Measurements from ENCODE around the gene TELO2. TPM values are rescaled to one million over a fixed set of nuclear protein-coding genes. Genes with fewer than 3 reads are reported as not detected.

TELO2 gene
- total RNA-seq, 4 donors from 2014 or later: 37.1 to 84.6 (median 45.3) TPM

DNA sequence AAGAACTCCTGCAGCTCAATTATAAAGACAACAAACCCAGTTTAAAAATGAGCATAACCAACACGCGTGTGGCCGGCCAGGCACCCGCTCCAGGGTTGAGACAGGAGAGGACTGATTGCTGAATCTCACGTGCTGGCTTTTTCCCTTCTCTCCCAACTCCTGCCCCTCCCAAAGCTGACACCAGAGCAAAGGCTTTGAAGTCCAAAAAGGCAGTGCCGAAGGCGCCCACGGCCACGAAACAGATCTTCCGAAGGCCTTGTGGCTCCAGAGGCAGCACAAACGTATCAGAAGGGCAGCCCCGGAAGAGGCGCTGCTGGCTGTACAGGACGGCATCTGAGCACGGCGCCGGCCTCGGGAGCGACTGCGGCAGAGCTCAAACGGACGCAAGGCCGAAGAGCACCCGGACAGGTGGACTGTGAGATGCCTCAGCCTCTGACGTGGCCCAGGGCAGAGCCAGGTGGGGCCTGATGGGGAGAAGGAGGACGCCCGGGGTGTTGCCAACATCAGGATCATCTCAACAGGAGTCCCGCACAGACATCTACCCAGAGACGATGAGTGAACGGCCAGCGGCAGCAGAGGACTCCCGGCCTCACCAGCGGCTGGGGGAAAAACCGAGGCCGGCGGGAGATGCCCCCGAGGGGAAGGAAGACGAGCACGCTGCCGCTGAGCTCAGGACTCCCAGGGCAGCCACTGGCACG lies 28.8 kb upstream of the TELO2 start:
- Histone ChIP-seq H3K27ac (no peak overlapping the region), H3K4me1 (peaks cover 0 to 6% (median 0%) of the 10 kb centered on the region in 4 donors), H3K9me3 (no peaks in the 10 kb centered on the region), H3K4me3 (no peak overlapping the region), H3K36me3 (peaks cover 0 to 60% (median 0%) of the 10 kb centered on the region in 3 donors), H3K27me3 (no peaks in the 10 kb centered on the region)
- no peak for DNase-seq (ENCODE audit: low spot score in 2 of 2)
- no peak for TF ChIP-seq EP300 (IDR thresholded peaks at IDR 0.05)
- no peak for TF ChIP-seq POLR2A (IDR thresholded peaks at IDR 0.05)
- TF ChIP-seq, protein P1, sequence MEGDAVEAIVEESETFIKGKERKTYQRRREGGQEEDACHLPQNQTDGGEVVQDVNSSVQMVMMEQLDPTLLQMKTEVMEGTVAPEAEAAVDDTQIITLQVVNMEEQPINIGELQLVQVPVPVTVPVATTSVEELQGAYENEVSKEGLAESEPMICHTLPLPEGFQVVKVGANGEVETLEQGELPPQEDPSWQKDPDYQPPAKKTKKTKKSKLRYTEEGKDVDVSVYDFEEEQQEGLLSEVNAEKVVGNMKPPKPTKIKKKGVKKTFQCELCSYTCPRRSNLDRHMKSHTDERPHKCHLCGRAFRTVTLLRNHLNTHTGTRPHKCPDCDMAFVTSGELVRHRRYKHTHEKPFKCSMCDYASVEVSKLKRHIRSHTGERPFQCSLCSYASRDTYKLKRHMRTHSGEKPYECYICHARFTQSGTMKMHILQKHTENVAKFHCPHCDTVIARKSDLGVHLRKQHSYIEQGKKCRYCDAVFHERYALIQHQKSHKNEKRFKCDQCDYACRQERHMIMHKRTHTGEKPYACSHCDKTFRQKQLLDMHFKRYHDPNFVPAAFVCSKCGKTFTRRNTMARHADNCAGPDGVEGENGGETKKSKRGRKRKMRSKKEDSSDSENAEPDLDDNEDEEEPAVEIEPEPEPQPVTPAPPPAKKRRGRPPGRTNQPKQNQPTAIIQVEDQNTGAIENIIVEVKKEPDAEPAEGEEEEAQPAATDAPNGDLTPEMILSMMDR (IDR thresholded peaks at IDR 0.05): no peak
- 88 to 90% methylated on average over 39 to 41 of the region's 41 CpGs for WGBS, 2 donors

DNA sequence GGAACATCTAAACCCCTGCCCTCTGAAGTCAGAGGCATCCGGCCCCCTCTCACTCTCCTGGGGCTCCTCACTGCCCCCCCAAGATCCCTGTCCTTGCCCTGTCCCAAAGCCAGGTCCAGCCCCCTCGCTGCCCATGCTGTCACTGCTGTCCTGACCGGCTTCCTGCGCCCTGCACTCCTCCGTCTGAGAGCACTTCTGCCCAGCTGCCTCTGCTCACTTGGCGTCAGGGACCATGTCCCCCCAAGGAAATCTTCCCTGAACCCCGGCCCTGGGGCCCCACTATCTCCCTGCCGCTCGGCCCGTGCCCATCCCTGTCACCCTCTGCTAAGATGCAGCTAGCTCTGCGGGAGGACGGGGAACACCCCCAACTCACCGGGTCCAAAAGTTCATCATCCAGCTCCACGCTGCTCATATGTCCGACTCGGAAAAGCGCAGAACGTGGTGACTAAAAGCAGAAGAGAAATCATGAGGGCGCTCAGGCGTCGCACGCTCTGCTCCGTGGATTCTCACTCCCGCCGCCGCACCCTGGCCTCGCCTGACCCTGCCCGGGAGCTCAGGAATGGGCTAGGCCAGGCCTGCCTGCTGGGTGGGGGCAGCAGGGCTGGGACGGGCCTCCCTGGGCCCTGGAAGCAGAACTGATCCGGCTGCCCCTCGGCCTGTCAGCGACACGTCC lies 28.1 kb upstream of the TELO2 start:
- H3K4me3 ChIP-seq: no peak overlapping the region
- peaks cover 0 to 6% (median 0%) of the 10 kb centered on the region in 4 donors for H3K4me1 ChIP-seq
- DNase-seq (ENCODE audit: low spot score in 2 of 2): no peak
- peaks cover 0 to 56% (median 0%) of the 10 kb centered on the region in 3 donors for H3K36me3 ChIP-seq
- H3K9me3 ChIP-seq: no peaks in the 10 kb centered on the region
- WGBS, 2 donors: 87 to 90% methylated on average over 33 of the region's 33 CpGs
- no peak overlapping the region for H3K27ac ChIP-seq
- no peaks in the 10 kb centered on the region for H3K27me3 ChIP-seq
- TF ChIP-seq EP300 (IDR thresholded peaks at IDR 0.05) (no peak), POLR2A (IDR thresholded peaks at IDR 0.05) (no peak)
- TF ChIP-seq, protein P1 (IDR thresholded peaks at IDR 0.05): no peak

DNA sequence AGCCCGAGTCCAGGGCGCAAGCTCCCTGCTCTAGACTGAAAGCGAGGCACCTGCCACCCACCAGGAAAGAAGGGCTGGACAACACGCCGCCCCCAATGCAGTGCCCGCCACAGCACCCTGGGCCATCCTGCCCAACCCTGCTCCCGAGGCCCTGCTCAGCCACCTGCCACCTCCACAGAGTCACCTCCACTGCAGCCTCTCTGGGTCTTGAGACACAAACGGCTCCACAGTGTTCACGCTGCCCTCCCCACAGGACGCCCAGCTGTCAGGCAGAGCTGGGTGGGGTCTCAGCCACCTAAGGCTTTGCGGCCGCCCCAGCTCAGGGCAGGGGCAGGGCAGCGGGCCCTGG lies 27.6 kb upstream of the TELO2 start:
- peaks cover 0 to 9% (median 0%) of the 10 kb centered on the region in 4 donors for H3K4me1 ChIP-seq
- H3K9me3 ChIP-seq: no peaks in the 10 kb centered on the region
- TF ChIP-seq, protein P1 (IDR thresholded peaks at IDR 0.05): no peak
- TF ChIP-seq POLR2A (IDR thresholded peaks at IDR 0.05) (no peak), EP300 (IDR thresholded peaks at IDR 0.05) (no peak)
- H3K27ac ChIP-seq: no peak overlapping the region
- H3K4me3 ChIP-seq: no peak overlapping the region
- DNase-seq (ENCODE audit: low spot score in 2 of 2): no peak
- H3K27me3 ChIP-seq: no peaks in the 10 kb centered on the region
- 80 to 100% methylated on average over 1 to 10 of the region's 13 CpGs for WGBS, 2 donors
- H3K36me3 ChIP-seq: peaks cover 0 to 50% (median 0%) of the 10 kb centered on the region in 3 donors

DNA sequence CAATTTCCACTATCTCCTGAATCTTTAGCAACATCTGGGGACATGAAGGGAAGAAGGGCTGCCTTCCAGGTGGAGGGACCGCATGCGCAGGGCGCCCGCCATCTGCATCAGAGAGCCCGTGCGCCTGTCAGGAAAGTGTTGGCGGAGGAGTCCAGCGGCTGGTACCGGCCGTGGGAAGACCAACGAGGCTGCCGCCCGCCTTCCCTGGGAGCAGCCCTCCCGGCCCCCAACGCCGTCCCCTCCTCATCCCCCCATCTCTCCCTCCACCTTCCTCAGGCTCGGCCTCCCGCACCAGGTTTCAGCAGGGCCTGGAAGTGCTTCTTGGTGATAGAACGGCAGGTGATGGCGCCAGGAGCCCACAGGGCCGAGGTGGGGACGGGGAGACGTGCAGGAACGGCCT lies 27.1 kb upstream of the TELO2 start:
- no peak for DNase-seq (ENCODE audit: low spot score in 2 of 2)

More for the DNA sequence above, 27.1 kb upstream of the TELO2 start:
- Histone ChIP-seq H3K4me1 (peaks cover 0 to 15% (median 0%) of the 10 kb centered on the region in 4 donors), H3K27ac (no peak overlapping the region), H3K36me3 (peaks cover 0 to 45% (median 0%) of the 10 kb centered on the region in 3 donors), H3K9me3 (no peaks in the 10 kb centered on the region), H3K27me3 (no peaks in the 10 kb centered on the region), H3K4me3 (no peak overlapping the region)
- no peak for TF ChIP-seq EP300 (IDR thresholded peaks at IDR 0.05)
- TF ChIP-seq, protein P1 (IDR thresholded peaks at IDR 0.05): no peak
- TF ChIP-seq POLR2A (IDR thresholded peaks at IDR 0.05): no peak
- WGBS, 2 donors: 90 to 91% methylated on average over 24 of the region's 24 CpGs
